Activated T-cell treated with anti-CD3 and anti-CD28 coated beads, Interleukin-2, amount 50 U/mL, for 1 hour (primary cell): ENCODE results near the gene PTPRT.
"Not testable (repeated sequence)": the region's sequence is repeated elsewhere in the genome, so short reads cannot be mapped to it uniquely, and the experiment has no call there.

Experiments used
- DNase-seq: peaks from one replicate; pipeline ENCODE4 v3.0.0-alpha.2; 2020

The PTPRT gene

DNA sequence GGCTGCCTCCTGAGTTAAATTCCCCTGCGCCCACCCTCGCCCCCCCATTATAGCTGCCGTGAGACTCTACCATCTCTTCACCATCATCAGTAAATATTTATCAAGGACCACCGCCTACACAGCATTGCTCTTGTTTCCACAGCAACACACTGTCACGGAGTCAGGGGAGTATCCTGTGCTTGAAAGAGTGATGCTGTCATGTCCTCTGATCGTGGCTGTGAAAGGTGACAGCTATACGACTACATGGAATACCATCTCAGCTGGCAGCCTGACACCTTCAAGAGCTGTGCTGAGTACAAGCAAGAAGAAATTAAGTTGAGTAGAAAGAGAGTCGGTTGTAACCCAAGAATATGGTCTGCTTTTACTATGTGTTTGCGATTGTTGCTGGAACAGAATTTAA is 3.4 kb downstream of the PTPRT start:
- no peak for DNase-seq

DNA sequence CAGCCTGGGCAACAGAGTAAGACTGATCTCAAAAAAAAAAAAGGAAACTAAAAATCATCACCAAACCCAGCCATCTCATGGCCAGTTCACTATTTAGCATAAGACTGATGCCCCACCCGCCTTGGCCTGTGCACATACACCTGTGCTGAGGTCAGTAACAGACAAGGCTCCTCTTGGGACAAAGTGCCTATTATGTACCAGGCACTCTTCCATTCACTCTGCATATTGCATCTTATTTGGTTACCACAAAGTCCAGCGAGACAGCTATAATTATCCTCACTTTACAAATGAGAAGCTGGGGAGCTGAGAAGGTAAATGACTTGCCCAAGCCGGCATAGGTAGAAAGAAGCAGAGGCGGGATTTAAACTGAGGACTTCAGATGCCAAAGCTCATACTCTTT is 3.8 kb downstream of the PTPRT start:
- no peak for DNase-seq

DNA sequence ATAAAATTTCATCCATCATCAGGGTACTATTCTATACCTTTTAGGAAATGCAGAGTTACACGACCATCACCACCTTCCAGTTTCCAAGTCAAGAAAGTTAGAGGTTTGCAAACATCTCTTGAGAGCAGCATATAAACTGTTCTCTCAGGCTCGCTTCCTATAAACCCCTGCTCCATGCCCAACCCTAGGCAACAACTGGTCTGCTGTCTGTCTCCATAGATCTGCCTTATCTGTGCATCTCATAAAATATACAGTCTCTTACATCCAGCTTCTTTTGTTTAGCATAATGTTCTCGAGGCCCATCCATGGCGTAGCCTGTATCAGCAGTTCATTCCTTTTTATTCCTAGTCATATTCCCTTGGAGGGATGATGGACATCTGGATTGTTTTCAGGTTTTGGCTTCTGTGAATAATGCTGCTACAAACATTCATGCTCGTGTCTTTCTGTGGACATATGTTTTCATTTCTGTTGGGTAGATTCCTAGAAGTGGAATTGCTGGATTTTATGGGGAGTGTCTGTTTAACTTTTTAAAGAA is 6.1 kb downstream of the PTPRT start:
- DNase-seq, result no peak

GRCh38 chr20:43178080-43178479 is 11.6 kb downstream of the PTPRT start:
- DNase-seq, result no peak

- DNase-seq, result no peak
Measured at GRCh38 chr20:43176726-43177125, 13.0 kb downstream of the PTPRT start.

GRCh38 chr20:43171930-43172329 is 17.8 kb downstream of the PTPRT start:
- no peak for DNase-seq

DNA sequence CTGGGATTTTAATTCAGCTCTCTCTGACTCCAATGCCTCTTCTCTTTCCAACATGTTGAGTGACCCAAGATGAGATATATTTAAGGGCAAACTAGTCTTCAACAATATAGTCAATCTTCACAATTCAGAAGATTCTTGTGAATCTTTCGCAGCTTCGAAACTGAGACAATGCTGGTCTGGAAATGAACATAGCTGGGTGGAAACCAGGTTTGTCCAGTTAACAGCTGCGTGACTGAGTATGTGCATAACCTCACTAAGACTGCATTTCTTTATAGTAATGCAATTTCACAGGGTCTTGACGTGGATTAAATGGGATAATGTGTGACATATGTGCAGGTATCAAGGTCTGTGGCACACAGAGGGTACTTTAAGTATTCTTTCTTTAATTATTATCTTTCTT is 18.9 kb downstream of the PTPRT start:
- DNase-seq, result no peak

DNA sequence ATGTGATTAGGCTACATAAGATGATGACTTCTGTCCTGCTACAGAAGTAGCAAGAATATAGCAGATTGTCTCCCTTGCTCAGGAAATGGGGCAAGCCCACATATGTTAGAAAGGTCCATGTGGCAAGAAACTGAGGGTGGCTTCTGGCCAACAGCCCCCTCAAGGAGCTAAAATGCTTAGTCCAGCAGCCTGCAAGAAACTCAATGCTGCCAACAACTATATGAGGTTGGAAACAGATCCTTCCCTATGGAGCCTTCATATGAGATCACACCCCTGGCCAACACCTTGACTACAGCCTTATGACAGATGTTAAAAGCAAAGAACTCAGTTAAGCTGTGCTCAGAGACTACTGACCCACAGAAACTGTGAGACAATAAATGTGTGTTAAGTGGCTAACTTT is 22.1 kb downstream of the PTPRT start:
- DNase-seq, result no peak

DNA sequence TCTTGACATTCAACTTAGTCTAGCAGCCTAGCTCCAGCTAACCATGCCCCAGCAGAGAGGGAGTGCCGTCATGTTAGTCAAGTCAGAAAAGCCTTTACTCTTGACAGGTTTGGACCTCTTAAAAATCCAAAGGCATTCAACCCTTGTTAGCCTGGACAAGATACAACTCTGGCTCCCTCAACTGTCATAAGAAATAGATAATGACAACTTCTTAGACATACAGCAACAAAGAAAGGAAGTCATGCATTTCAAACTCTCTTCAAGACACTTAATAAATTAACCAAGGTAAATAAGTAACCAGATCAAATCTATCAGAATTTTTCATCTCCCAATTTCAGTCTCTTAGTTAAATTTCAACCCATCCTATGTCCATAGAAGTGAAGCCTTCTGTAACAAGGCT is 22.7 kb downstream of the PTPRT start:
- DNase-seq, result no peak

DNA sequence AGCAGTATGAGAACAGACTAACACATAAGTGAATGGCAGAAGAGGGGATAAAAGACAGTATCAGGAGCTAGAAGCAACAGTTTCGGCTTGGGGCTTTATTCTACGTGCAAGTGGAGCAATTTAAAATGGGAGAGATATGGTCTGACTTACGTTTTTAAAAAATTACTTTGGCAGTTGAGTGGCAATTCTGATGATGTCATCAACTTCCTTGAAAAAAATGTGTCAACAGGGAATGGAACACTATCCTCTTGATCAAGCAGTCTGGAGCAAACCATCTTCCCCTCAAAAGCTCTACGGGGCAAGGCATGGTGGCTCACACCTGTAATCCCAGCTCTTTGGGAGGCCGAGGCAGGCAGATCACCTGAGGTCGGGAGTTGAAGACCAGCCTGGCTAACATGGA is 24.1 kb downstream of the PTPRT start:
- no peak for DNase-seq

- not testable (repeated sequence) for DNase-seq
Measured at GRCh38 chr20:43164736-43165135, 25.0 kb downstream of the PTPRT start.

GRCh38 chr20:43161716-43162115 is 28.0 kb downstream of the PTPRT start:
- DNase-seq, result no peak

DNA sequence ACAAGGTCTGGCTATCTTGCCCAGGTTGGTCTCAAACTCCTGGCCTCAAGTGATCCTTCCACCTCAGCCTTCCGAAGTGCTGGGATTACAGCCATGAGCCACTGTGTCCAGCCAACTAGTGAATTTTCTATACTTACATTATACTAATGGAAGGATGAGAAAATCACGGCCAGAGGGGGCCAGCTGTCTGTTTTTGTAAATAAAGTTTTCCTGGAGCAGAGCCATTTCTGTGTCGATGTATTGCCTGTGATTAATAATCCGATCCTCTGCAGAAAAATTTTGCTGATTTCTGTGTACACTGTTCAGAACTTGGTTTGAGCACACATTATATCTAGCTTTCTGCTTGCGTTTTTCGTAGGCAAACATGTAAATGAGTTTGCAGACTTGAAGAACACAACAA is 28.8 kb downstream of the PTPRT start:
- no peak for DNase-seq

DNA sequence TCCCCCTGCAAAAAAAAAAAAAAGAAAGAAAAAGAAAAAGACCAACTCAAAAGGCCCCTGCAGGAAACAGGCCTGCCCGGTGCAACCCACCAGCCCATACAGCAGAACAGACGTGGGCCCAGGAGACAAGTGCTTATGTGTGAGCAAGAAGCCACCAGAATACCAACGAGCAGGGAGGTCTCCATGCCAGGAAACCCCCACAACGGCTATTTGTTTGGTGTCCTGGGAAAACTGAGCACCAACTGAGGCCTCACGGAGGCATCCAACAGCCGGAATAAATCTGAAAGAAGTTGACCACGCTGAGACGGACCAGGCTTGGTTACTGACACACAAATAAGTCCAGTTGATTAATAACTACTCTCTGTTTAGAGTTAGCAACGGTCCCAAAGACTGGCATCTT is 29.7 kb downstream of the PTPRT start:
- no peak for DNase-seq

DNA sequence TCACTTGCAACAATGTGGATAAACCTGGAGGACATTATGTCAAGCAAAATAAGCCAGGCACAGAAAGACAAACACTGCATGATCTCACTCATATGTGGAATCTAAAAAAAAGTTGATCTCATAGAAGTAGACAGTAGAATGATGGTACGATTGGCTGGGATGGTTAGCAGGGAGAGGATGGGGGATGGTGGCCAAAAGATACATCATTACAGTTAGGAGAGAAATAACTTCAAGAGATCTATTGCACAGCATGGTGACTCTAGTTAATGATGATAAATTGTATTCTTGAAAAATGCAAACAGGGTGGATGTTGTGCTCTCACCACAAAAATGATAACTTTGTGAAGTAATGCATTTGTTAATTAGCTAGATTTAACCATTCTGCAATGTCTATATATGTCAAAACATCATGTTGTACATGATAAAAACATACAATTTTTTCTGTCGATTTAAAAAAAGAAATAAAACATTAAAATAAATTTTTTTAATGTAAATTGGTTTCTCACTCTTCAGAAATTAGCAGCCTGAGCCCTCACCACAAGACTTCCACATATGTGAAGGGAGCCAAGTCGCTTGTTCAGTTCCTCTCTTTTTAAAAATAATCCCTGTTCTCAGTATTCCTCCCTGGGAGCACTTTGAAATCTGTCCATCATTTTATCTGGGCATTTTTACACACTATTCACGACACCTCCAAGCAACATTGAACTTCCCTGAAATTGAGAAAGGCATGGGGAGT is 34.2 kb downstream of the PTPRT start:
- no peak for DNase-seq

DNA sequence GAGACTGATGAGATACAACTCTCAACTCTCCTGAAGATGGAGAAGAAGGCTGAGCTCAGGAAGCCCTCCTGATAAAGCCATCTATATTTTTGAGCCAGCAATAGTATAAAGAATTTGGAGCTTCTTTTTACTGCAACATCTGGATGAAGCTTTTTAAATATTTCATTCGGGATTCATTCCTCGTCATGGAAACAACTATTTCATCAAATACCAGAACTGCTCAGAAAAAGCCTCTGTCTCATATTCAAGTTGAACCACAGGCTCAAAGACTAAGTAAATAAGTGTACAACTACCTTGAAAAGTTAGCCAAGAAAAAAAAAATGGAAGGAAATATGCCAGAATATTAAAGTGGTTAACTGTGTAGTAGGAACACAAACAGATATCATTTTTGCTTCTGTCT is 37.8 kb downstream of the PTPRT start:
- DNase-seq, result no peak

DNA sequence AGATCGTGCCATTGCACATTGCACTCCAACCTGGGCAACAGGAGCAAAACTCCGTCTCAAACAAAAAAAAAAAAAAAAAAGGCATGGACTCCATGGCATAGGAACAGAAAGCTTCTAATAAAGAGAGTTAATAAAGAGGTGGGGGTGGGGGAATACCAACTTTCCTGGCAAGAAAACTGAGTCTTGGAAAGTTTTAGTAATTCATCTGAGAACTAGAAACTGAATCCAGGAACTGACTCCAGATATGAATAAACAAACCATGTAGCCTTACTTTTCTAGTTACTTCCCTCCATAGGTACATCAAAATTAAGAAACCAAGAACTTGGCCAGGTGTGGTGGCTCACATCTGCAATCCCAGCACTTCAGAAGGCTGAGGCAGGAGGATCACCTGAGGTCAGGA is 38.5 kb downstream of the PTPRT start:
- no peak for DNase-seq

- no peak for DNase-seq
Measured at GRCh38 chr20:43140726-43141125, 49.0 kb downstream of the PTPRT start.

DNA sequence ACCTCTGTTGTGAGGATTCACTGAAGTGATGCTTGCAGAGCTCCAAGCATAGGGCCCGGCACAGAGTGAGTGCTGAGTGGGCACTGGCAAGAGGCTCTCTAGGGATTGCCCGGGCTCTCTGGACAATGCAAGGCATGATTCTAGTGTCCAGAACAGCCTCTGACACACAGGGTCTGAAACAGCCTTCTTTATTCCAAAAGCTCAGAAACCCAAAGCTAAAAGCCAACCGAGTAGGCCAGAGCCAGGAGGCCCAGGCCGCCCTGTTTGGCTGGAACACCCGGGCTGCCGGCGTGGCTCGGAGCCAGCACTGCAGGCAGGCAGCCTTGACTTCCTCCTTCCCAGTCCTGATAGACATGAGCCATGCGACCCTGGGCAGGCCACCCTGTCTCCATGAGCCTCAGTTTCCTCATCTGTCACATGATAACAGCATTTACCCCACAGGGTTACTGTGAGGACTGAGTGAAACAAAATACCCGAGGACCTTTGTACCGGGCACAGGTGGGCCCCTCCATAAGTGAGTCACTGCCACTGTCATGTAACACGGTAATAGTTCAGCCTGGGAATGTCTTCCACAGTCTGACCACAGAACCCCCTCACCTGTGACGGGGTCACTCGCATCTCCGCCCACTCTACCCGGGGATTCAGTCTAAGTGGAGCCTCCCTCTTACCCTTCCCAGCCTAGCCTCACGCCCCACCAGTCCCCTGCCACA is 51.5 kb downstream of the PTPRT start:
- no peak for DNase-seq

DNA sequence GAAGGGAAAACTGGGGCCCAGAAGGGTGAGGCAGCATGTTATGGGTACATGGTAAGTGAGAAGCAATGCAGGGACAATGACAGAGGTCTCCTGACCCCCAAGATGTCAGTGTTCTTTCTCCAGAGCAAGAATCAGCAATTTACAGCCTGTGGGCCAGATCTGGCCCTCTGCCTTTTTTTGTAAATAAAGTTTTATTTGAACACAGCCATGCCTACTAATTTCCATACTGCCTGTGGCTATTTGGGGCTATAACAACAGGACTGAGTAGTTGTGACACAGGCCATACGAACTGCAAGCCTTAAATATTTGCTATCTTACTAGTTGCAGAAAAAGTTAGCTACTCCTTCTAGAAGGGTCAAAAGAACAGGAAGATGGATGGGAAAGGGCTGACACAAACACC is 52.5 kb downstream of the PTPRT start:
- no peak for DNase-seq

DNA sequence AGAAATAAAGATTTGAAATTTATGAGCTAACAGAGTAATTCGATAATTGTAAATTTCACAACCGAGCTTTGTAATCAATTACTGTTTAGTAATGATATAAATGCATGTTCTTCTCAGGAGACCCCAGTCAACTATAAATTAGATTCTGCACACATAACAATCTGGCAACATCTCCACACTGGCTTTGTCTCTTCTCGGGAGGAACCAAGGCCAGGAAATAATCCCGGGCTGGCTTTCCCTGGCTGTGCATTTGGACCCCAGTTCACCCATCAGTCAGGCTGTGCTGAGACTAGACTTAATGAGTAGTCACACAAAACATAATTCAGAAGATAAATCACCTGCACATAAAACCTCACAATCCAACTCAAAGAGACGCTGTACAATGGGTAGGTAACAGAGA is 65.5 kb downstream of the PTPRT start:
- no peak for DNase-seq

- DNase-seq, result no peak
Measured at GRCh38 chr20:43123180-43123579, 66.5 kb downstream of the PTPRT start.

DNA sequence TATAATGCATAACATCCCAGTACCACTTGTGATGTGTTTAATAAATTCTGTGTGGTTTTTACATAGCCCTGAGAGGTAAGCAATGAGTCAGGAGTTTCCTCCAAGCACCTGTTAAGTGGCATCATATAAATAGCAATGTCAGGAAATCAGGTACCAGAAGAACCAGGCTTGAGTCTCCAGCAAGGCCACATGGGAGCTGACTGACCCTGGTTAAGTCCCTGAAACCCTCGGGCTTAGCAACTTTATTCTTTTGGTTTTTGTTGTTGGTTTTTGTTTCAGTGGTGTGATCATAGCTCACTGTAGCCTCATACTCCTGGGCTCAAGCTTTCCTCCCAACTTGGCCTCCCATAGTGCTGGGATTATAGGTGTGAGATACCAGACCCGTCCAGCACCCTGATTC is 70.0 kb downstream of the PTPRT start:
- DNase-seq, result no peak

- no peak for DNase-seq
Measured at GRCh38 chr20:43102394-43102793, 87.3 kb downstream of the PTPRT start.

GRCh38 chr20:43096931-43097260 is 92.8 kb downstream of the PTPRT start:
- DNase-seq, result no peak
